Kidney epithelial cell (primary cell): Measurements from ENCODE around the gene TCTA. TPM values are rescaled to one million over a fixed set of nuclear protein-coding genes. Genes with fewer than 3 reads are reported as not detected.

Experiments used
- DNase-seq: peaks from one replicate; pipeline ENCODE4 v3.0.0-alpha.2; 2010; ENCODE audit warnings: low read depth
- H3K27me3 ChIP-seq: 2 replicates; pipeline ENCODE4 v1.6.0; 2011; ENCODE audit warnings: low read length; ENCODE audit not compliant: control insufficient read depth, insufficient read depth
- H3K36me3 ChIP-seq: 2 replicates; pipeline ENCODE4 v1.5.1; 2011; ENCODE audit warnings: low read length; ENCODE audit not compliant: control insufficient read depth, insufficient read depth
- H3K4me3 ChIP-seq: 2 replicates; pipeline ENCODE4 v1.5.1; 2011; ENCODE audit warnings: low read depth, mild to moderate bottlenecking, control low read depth, low read length
- CTCF ChIP-seq: IDR thresholded peaks from 2 replicates; pipeline ENCODE4 v1.5.1; 2011; ENCODE audit warnings: mild to moderate bottlenecking, moderate library complexity, low read length, control low read depth, inconsistent platforms; ENCODE audit not compliant: insufficient read depth, poor library complexity, severe bottlenecking
- total RNA-seq: library from RNA; depleted of rRNA; stranded (reverse); fragments of >200 nt; gene quantifications from 2 replicates; pipeline ENCODE4 v1.2.3, GENCODE V29; 2015

TCTA gene
- total RNA-seq, 1 donor from 2014 or later = 17.4 TPM

- H3K4me3 ChIP-seq = no peak overlapping the region
- no peaks in the 10 kb centered on the region for H3K27me3 ChIP-seq
- DNase-seq = no peak
- no peaks in the 10 kb centered on the region for H3K36me3 ChIP-seq
- no peak for TF ChIP-seq CTCF
These were observed 33.9 kb upstream of the TCTA start for GRCh38 chr3:49378249-49378895.

GRCh38 chr3:49383387-49383786, 28.8 kb upstream of the TCTA start:
- DNase-seq = no peak
- no peak for TF ChIP-seq CTCF
- Histone ChIP-seq H3K36me3 (no peaks in the 10 kb centered on the region), H3K27me3 (no peaks in the 10 kb centered on the region), H3K4me3 (no peak overlapping the region)

GRCh38 chr3:49385617-49386016, 26.6 kb upstream of the TCTA start:
- H3K4me3 ChIP-seq = no peak overlapping the region
- no peaks in the 10 kb centered on the region for H3K36me3 ChIP-seq
- DNase-seq = no peak
- H3K27me3 ChIP-seq = no peaks in the 10 kb centered on the region
- no peak for TF ChIP-seq CTCF

- no peaks in the 10 kb centered on the region for H3K27me3 ChIP-seq
- no peak for TF ChIP-seq CTCF
- no peak for DNase-seq
- no peak overlapping the region for H3K4me3 ChIP-seq
- H3K36me3 ChIP-seq = no peaks in the 10 kb centered on the region
These were observed 26.0 kb upstream of the TCTA start for GRCh38 chr3:49386056-49386756.

GRCh38 chr3:49387721-49388120, 24.5 kb upstream of the TCTA start:
- TF ChIP-seq CTCF = no peak
- no peak for DNase-seq
- Histone ChIP-seq H3K4me3 (no peak overlapping the region), H3K27me3 (no peaks in the 10 kb centered on the region), H3K36me3 (no peaks in the 10 kb centered on the region)
